Measurements from ENCODE around the gene PPP2R5E.

DNA sequence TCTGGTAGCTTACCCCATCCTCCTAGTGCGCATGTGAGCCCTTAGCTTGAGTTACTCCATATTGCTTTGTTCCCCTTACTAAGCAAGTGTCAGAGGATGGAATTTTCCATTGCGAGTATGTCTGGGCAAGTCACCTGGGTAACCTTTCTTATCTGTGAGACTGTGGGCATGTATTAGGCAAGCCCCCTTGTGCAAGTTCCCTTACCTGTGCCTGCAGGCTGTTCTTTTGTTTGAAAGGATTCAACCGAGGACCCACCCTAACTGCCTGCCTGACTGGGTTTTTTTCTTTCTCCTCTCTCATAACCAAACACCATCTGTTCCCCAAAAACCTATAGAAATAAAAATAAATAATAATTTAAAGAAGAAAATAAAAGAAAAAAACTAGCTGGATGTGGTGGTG, 22.3 kb upstream of the PPP2R5E start:
- TF ChIP-seq CTCF (IDR thresholded peaks at IDR 0.05) (no peak), POLR2A (IDR thresholded peaks at IDR 0.05) (no peak)

All from testis (tissue), 2 donors.